Brain microvascular endothelial cell (primary cell): ENCODE data around the gene TXN2.

ENCODE experiments used
- DNase-seq: peaks from one replicate; pipeline ENCODE4 v3.0.0-alpha.2; 2020
- H3K27ac ChIP-seq: fragments of 250-450 bp; sonication (Bioruptor Pico); 2 replicates; pipeline ENCODE4 v1.5.1; 2020; ENCODE audit warnings: mild to moderate bottlenecking, moderate library complexity
- H3K27me3 ChIP-seq: fragments of 250-450 bp; sonication (Bioruptor Pico); replicated peaks from 2 replicates; pipeline ENCODE4 v1.5.1; 2020; ENCODE audit warnings: mild to moderate bottlenecking
- H3K36me3 ChIP-seq: fragments of 250-450 bp; sonication (Bioruptor Pico); replicated peaks from 2 replicates; pipeline ENCODE4 v1.5.1; 2020; ENCODE audit warnings: mild to moderate bottlenecking
- H3K4me3 ChIP-seq: 2 replicates; pipeline ENCODE4 v1.5.1; 2011; ENCODE audit warnings: low read depth, mild to moderate bottlenecking, control low read depth, low read length, moderate library complexity
- CTCF ChIP-seq: IDR thresholded peaks from 2 replicates; pipeline ENCODE4 v1.5.1; 2011; ENCODE audit warnings: low read depth, mild to moderate bottlenecking, moderate library complexity, low read length, control low read depth, inconsistent platforms; ENCODE audit errors: missing control alignments
- in situ Hi-C: cut with HindIII; loops from 2 replicates; pipeline ENCODE4 v1.10.0; 2017; ENCODE audit warnings: low sequenced_read_pairs, low pct_ligation_motif_present

Gene TXN2

GRCh38 chr22:36449596-36450175 is 31.8 kb downstream of the TXN2 start:
- Histone ChIP-seq H3K27ac (no peak overlapping the region), H3K27me3 (no peaks in the 10 kb centered on the region), H3K4me3 (no peak overlapping the region), H3K36me3 (no peaks in the 10 kb centered on the region)
- DNase-seq = no peak
- in situ Hi-C loops = loop anchor here (25.0 kb wide), 1 partner anchor 112 kb away; no protein-coding TSS in a partner anchor
- no peak for TF ChIP-seq CTCF

GRCh38 chr22:36447632-36448031 is 33.8 kb downstream of the TXN2 start:
- H3K36me3 ChIP-seq = no peaks in the 10 kb centered on the region
- no peak for TF ChIP-seq CTCF
- in situ Hi-C loops = no loop called here
- H3K27ac ChIP-seq = no peak overlapping the region
- DNase-seq = no peak
- no peak overlapping the region for H3K4me3 ChIP-seq
- no peaks in the 10 kb centered on the region for H3K27me3 ChIP-seq

- no peak overlapping the region for H3K4me3 ChIP-seq
- DNase-seq = peak; percentile 90
- H3K36me3 ChIP-seq = no peaks in the 10 kb centered on the region
- TF ChIP-seq CTCF = no peak
- in situ Hi-C loops = no loop called here
- H3K27ac ChIP-seq = peak overlapping the region; percentile 82
- no peaks in the 10 kb centered on the region for H3K27me3 ChIP-seq
Observed at GRCh38 chr22:36445158-36445668, 36.2 kb downstream of the TXN2 start.

- Histone ChIP-seq H3K36me3 (no peaks in the 10 kb centered on the region), H3K27me3 (no peaks in the 10 kb centered on the region), H3K4me3 (no peak overlapping the region), H3K27ac (no peak overlapping the region)
- DNase-seq = no peak
- in situ Hi-C loops = no loop called here
- TF ChIP-seq CTCF = no peak
Observed at GRCh38 chr22:36443198-36443770, 38.2 kb downstream of the TXN2 start.

GRCh38 chr22:36442506-36443197 is 38.8 kb downstream of the TXN2 start:
- Histone ChIP-seq H3K27me3 (no peaks in the 10 kb centered on the region), H3K36me3 (no peaks in the 10 kb centered on the region), H3K27ac (no peak overlapping the region), H3K4me3 (no peak overlapping the region)
- in situ Hi-C loops = no loop called here
- TF ChIP-seq CTCF = no peak
- DNase-seq = no peak
